ENCODE measurements around the gene ZNF276. TPM values are rescaled to one million over a fixed set of nuclear protein-coding genes. Genes with fewer than 3 reads are reported as not detected.
"Not testable (repeated sequence)": the region's sequence is repeated elsewhere in the genome, so short reads cannot be mapped to it uniquely, and the experiment has no call there.

The ZNF276 gene
- total and polyA plus RNA-seq, 7 donors: 7.6 to 13.6 (median 11.5) TPM

DNA sequence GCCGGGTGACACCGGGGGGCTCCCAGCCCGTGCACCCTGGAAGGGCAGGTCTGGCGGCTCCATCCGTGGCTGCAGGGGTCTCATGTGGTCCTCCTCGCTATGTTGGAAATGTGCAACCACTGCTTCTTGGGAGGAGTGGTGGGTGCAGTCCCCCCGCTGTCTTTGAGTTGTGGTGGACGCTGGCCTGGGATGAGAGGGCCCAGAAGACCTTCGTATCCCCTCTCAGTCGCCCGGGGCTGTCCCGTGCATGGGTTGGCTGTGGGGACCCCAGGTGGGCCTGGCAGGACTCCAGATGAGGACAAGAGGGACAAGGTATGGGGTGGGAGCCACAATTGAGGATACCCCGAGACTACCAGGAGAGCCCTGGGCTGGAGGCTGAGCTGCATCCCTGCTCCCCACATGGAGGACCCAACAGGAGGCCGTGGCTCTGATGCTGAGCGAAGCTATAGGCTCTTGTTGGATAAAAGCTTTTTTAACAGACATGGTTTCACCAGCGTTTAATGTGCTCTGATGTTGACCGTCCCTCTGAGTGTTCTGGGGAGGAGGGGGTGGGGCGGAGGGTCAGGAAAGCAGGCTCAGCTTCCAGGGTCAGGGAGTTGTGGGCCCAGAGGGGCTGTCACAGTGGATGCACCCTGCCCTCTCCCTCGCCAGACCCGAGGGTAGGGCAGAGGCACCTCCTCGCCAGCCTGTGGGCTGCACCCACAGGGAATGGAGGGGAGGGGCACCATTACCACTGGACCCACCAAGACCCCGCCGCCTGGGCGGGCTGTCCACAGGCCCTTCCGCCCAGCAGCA, 25.3 kb upstream of the ZNF276 start:
- Histone ChIP-seq H3K36me3 (ENCODE audit: insufficient read depth in 1 of 2, low read depth in 1 of 2) (peaks cover 11 to 47% of the 10 kb centered on the region in 2 donors), H3K27ac (no peak overlapping the region), H3K27me3 (ENCODE audit: insufficient read depth in 3 of 3, low read length in 2 of 3) (peaks cover 0 to 9% (median 0%) of the 10 kb centered on the region in 3 donors), H3K9me3 (no peaks in the 10 kb centered on the region), H3K4me3 (no peak overlapping the region), H3K4me1 (peaks cover 14% of the 10 kb centered on the region)
- ATAC-seq: no peak
- no peak for TF ChIP-seq CTCF (IDR thresholded peaks at IDR 0.05)
- DNase-seq: peak in 1 of 2 donors; percentile 50
- intact Hi-C loops (cut with DNase I): no loop called here
- 84 to 86% (median 84%) methylated on average over 25 of the region's 25 CpGs for WGBS, 3 donors

DNA sequence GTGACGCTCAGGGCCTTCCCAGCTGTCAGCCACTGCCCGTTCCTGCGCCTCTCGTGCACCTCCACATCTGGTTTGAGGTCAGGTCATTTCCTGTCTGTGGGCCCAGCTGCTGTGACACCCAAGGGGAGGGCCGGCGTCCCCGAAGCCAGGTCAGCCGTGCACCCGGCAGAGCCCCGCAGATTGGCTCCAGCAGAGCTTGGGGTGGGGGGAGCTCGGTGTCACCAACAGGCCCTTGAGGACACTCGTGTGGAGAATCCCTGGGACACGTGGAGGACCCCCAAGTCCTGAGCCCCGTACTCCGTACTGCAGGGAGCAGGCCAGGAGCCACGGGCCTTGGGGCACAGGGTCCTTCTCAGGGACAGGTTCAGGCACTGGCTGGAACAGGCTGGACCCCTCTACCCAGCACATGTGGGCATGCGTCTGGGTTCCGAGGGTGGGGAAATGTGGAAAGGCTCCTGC, 24.6 kb upstream of the ZNF276 start:
- TF ChIP-seq CTCF (IDR thresholded peaks at IDR 0.05): no peak
- no peak for ATAC-seq
- 72 to 76% (median 74%) methylated on average over 18 of the region's 18 CpGs for WGBS, 3 donors
- Histone ChIP-seq H3K4me1 (peaks cover 15% of the 10 kb centered on the region), H3K4me3 (no peak overlapping the region), H3K27ac (no peak overlapping the region), H3K36me3 (ENCODE audit: insufficient read depth in 1 of 2, low read depth in 1 of 2) (peaks cover 11 to 40% of the 10 kb centered on the region in 2 donors), H3K9me3 (no peaks in the 10 kb centered on the region), H3K27me3 (ENCODE audit: insufficient read depth in 3 of 3, low read length in 2 of 3) (peaks cover 0 to 12% (median 0%) of the 10 kb centered on the region in 3 donors)
- intact Hi-C loops (cut with DNase I): no loop called here
- peak in 1 of 2 donors; percentile 55 for DNase-seq

- no peak for TF ChIP-seq CTCF (IDR thresholded peaks at IDR 0.05)
- WGBS, 3 donors: 26 to 39% (median 35%) methylated on average over 18 to 19 of the region's 19 CpGs
- intact Hi-C loops (cut with DNase I): no loop called here
- Histone ChIP-seq H3K36me3 (ENCODE audit: insufficient read depth in 1 of 2, low read depth in 1 of 2) (peaks cover 11 to 36% of the 10 kb centered on the region in 2 donors), H3K27ac (no peak overlapping the region), H3K9me3 (no peaks in the 10 kb centered on the region), H3K27me3 (ENCODE audit: insufficient read depth in 3 of 3, low read length in 2 of 3) (peaks cover 0 to 17% (median 0%) of the 10 kb centered on the region in 3 donors), H3K4me1 (peaks cover 20% of the 10 kb centered on the region), H3K4me3 (no peak overlapping the region)
- DNase-seq (peak in 1 of 2 donors; percentile 77), ATAC-seq (peak in 2 of 4 donors; percentile 30 to 47)
These were observed 24.1 kb upstream of the ZNF276 start for GRCh38 chr16:89697161-89697615.

GRCh38 chr16:89697616-89698331, 23.6 kb upstream of the ZNF276 start:
- DNase-seq: peak in 1 of 2 donors; percentile 48
- no peak overlapping the region for H3K27ac ChIP-seq
- intact Hi-C loops (cut with DNase I): no loop called here

DNA sequence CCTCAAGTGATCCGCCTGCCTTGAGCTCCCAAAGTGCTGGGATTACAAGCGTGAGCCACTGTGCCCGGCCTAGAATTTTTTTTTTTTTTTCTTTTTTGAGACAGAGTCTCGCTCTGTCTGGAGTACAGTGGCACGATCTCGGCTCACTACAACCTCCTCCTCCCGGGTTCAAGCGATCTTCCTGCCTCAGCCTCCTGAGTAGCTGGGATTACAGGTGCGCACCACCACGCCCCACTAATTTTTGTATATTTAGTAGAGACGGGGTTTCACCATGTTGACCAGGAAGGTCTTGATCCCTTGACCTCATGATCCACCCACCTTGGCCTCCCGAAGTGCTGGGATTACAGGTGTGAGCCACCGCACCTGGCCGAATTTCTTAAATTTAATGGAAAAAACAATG, 22.6 kb upstream of the ZNF276 start:
- not testable (repeated sequence) for H3K4me3 ChIP-seq, ATAC-seq

More at GRCh38 chr16:89697616-89698331, 23.6 kb upstream of the ZNF276 start:
- ATAC-seq: no peak
- 42 to 52% (median 42%) methylated on average over 30 to 32 of the region's 32 CpGs for WGBS, 3 donors
- peaks cover 11 to 30% of the 10 kb centered on the region in 2 donors for H3K36me3 ChIP-seq (ENCODE audit: insufficient read depth in 1 of 2, low read depth in 1 of 2)
- no peak for TF ChIP-seq CTCF (IDR thresholded peaks at IDR 0.05)
- H3K9me3 ChIP-seq: no peaks in the 10 kb centered on the region
- H3K4me3 ChIP-seq: no peak overlapping the region
- H3K27me3 ChIP-seq (ENCODE audit: insufficient read depth in 3 of 3, low read length in 2 of 3): peaks cover 0 to 22% (median 0%) of the 10 kb centered on the region in 3 donors
- H3K4me1 ChIP-seq: peaks cover 20% of the 10 kb centered on the region

DNA sequence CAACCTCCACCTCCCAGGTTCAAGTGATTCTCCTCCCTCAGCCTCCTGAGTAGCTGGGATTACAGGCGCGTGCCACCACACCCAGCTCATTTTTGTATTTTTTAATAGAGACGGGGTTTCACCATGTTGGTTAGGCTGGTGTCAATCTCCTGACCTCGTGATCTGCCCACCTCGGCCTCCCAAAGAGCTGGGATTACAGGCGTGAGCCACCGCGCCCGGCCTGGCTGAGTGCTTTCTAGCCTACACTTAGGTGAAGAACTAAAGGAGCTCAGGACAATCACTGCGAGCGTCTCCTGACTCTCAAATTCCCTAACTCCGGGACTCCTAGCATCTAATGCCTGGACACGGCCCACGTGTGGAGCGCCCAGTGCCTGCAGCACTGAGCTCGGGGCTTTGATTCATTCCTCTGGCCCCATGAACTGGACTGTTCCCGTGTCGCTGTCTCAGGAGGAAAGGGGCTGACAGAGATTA, 21.7 kb upstream of the ZNF276 start:
- intact Hi-C loops (cut with DNase I): loop anchor here in 1 of 2 donors (5.0 to 10.0 kb wide), 2 partner anchors 93 to 165 kb away; no protein-coding TSS in a partner anchor
- Histone ChIP-seq H3K4me1 (peaks cover 20% of the 10 kb centered on the region), H3K27me3 (ENCODE audit: insufficient read depth in 3 of 3, low read length in 2 of 3) (peaks cover 0 to 40% (median 0%) of the 10 kb centered on the region in 3 donors), H3K27ac (peak overlapping the region; percentile 13), H3K36me3 (ENCODE audit: insufficient read depth in 1 of 2, low read depth in 1 of 2) (peaks cover 3 to 11% of the 10 kb centered on the region in 2 donors), H3K4me3 (peak overlapping the region; percentile 69)
- H3K9me3 ChIP-seq, DNase-seq, ATAC-seq: not testable (repeated sequence)
- 55 to 62% (median 61%) methylated on average over 18 of the region's 18 CpGs for WGBS, 3 donors

More for the DNA sequence above, 22.6 kb upstream of the ZNF276 start:
- peaks cover 20% of the 10 kb centered on the region for H3K4me1 ChIP-seq
- H3K27me3 ChIP-seq (ENCODE audit: insufficient read depth in 3 of 3, low read length in 2 of 3): peaks cover 0 to 31% (median 0%) of the 10 kb centered on the region in 3 donors
- peaks cover 5 to 20% of the 10 kb centered on the region in 2 donors for H3K36me3 ChIP-seq (ENCODE audit: insufficient read depth in 1 of 2, low read depth in 1 of 2)
- H3K9me3 ChIP-seq; DNase-seq; intact Hi-C loops (cut with DNase I); H3K27ac ChIP-seq: not testable (repeated sequence)
- 95 to 98% (median 95%) methylated on average over 14 of the region's 14 CpGs for WGBS, 3 donors

All from psoas muscle (tissue), 8 donors.